ENCODE data around the gene CAMKK2. TPM values are rescaled to one million over a fixed set of nuclear protein-coding genes. Genes with fewer than 3 reads are reported as not detected.
A peak's percentile ranks its signal among the peaks of the same experiment; 100 is the strongest.
"Not testable (repeated sequence)": the region's sequence is repeated elsewhere in the genome, so short reads cannot be mapped to it uniquely, and the experiment has no call there.

Gene CAMKK2
- total RNA-seq, 2 experiments from 2014 or later = 32.2 to 32.7 TPM

- Mint-ChIP-seq H3K4me1 (ENCODE audit: low read depth) (peaks cover 13% of the 10 kb centered on the region), H3K27ac (no peak overlapping the region), H3K27me3 (ENCODE audit: low read depth) (peaks cover 5% of the 10 kb centered on the region), H3K36me3 (ENCODE audit: low read depth) (no peaks in the 10 kb centered on the region), H3K4me3 (no peak overlapping the region), H3K9me3 (ENCODE audit: insufficient read depth) (no peaks in the 10 kb centered on the region)
- DNase-seq (no peak), ATAC-seq (no peak)
- ChIA-PET POLR2A (no interaction called here), CTCF (no interaction called here)
Measured at GRCh38 chr12:121202407-121203355, 93.8 kb downstream of the CAMKK2 start.

GRCh38 chr12:121201140-121201539, 95.4 kb downstream of the CAMKK2 start:
- H3K27ac Mint-ChIP-seq; POLR2A ChIA-PET; H3K9me3 Mint-ChIP-seq (ENCODE audit: insufficient read depth); ATAC-seq; H3K27me3 Mint-ChIP-seq (ENCODE audit: low read depth); DNase-seq; CTCF ChIA-PET; H3K36me3 Mint-ChIP-seq (ENCODE audit: low read depth); H3K4me3 Mint-ChIP-seq: not testable (repeated sequence)
- peaks cover 19% of the 10 kb centered on the region for H3K4me1 Mint-ChIP-seq (ENCODE audit: low read depth)

- ChIA-PET POLR2A (no interaction called here), CTCF (interaction anchor here (1.1 kb wide), 1 partner anchor 40 kb away, joined by 3 read pairs; no protein-coding TSS in a partner anchor)
- Mint-ChIP-seq H3K27me3 (ENCODE audit: low read depth) (peaks cover 2% of the 10 kb centered on the region), H3K4me1 (ENCODE audit: low read depth) (peaks cover 13% of the 10 kb centered on the region), H3K9me3 (ENCODE audit: insufficient read depth) (no peaks in the 10 kb centered on the region), H3K4me3 (no peak overlapping the region), H3K27ac (no peak overlapping the region), H3K36me3 (ENCODE audit: low read depth) (no peaks in the 10 kb centered on the region)
- no peak for DNase-seq
- no peak for ATAC-seq
Measured at GRCh38 chr12:121198949-121199348, 97.6 kb downstream of the CAMKK2 start.

- Mint-ChIP-seq H3K36me3 (ENCODE audit: low read depth) (no peaks in the 10 kb centered on the region), H3K27ac (peak overlapping the region; percentile 54), H3K4me1 (ENCODE audit: low read depth) (peaks cover 16% of the 10 kb centered on the region), H3K27me3 (ENCODE audit: low read depth) (peaks cover 1% of the 10 kb centered on the region), H3K4me3 (no peak overlapping the region), H3K9me3 (ENCODE audit: insufficient read depth) (no peaks in the 10 kb centered on the region)
- POLR2A ChIA-PET = interaction anchor here (1.1 kb wide), 1 partner anchor 28 kb away, joined by 3 read pairs; no protein-coding TSS in a partner anchor
- CTCF ChIA-PET = no interaction called here
- ATAC-seq (peak; percentile 64), DNase-seq (peak; percentile 29)
Measured at GRCh38 chr12:121196902-121197301, 99.6 kb downstream of the CAMKK2 start.

GRCh38 chr12:121191151-121191550, 105.4 kb downstream of the CAMKK2 start:
- Mint-ChIP-seq H3K27me3 (ENCODE audit: low read depth) (no peaks in the 10 kb centered on the region), H3K9me3 (ENCODE audit: insufficient read depth) (no peaks in the 10 kb centered on the region), H3K36me3 (ENCODE audit: low read depth) (no peaks in the 10 kb centered on the region), H3K27ac (no peak overlapping the region), H3K4me1 (ENCODE audit: low read depth) (peaks cover 8% of the 10 kb centered on the region), H3K4me3 (no peak overlapping the region)
- ChIA-PET POLR2A (no interaction called here), CTCF (no interaction called here)
- no peak for ATAC-seq
- DNase-seq = no peak

GRCh38 chr12:121190523-121191031, 105.9 kb downstream of the CAMKK2 start:
- POLR2A ChIA-PET = no interaction called here
- H3K27ac Mint-ChIP-seq = no peak overlapping the region
- H3K9me3 Mint-ChIP-seq (ENCODE audit: insufficient read depth) = no peaks in the 10 kb centered on the region
- ATAC-seq (no peak), DNase-seq (no peak)
- H3K27me3 Mint-ChIP-seq (ENCODE audit: low read depth) = no peaks in the 10 kb centered on the region
- CTCF ChIA-PET = no interaction called here
- peaks cover 8% of the 10 kb centered on the region for H3K4me1 Mint-ChIP-seq (ENCODE audit: low read depth)
- no peak overlapping the region for H3K4me3 Mint-ChIP-seq
- H3K36me3 Mint-ChIP-seq (ENCODE audit: low read depth) = no peaks in the 10 kb centered on the region

- Mint-ChIP-seq H3K27me3 (ENCODE audit: low read depth) (no peaks in the 10 kb centered on the region), H3K36me3 (ENCODE audit: low read depth) (peaks cover 1% of the 10 kb centered on the region), H3K9me3 (ENCODE audit: insufficient read depth) (no peaks in the 10 kb centered on the region), H3K4me1 (ENCODE audit: low read depth) (peaks cover 8% of the 10 kb centered on the region), H3K27ac (no peak overlapping the region), H3K4me3 (no peak overlapping the region)
- ATAC-seq (no peak), DNase-seq (no peak)
- ChIA-PET POLR2A (interaction anchor here (0.6 kb wide), 1 partner anchor 744 kb away, joined by 3 read pairs; no protein-coding TSS in a partner anchor), CTCF (no interaction called here)
Measured at GRCh38 chr12:121189619-121190155, 106.8 kb downstream of the CAMKK2 start.

GRCh38 chr12:121189131-121189530, 107.4 kb downstream of the CAMKK2 start:
- Mint-ChIP-seq H3K27ac (no peak overlapping the region), H3K9me3 (ENCODE audit: insufficient read depth) (no peaks in the 10 kb centered on the region), H3K4me1 (ENCODE audit: low read depth) (peaks cover 8% of the 10 kb centered on the region), H3K4me3 (no peak overlapping the region), H3K27me3 (ENCODE audit: low read depth) (no peaks in the 10 kb centered on the region), H3K36me3 (ENCODE audit: low read depth) (peaks cover 1% of the 10 kb centered on the region)
- CTCF ChIA-PET = no interaction called here
- POLR2A ChIA-PET = interaction anchor here (0.6 kb wide), 1 partner anchor 743 kb away, joined by 3 read pairs; no protein-coding TSS in a partner anchor
- ATAC-seq = no peak
- no peak for DNase-seq

GRCh38 chr12:121188227-121188626, 108.3 kb downstream of the CAMKK2 start:
- no peak overlapping the region for H3K27ac Mint-ChIP-seq
- POLR2A ChIA-PET = no interaction called here

More at GRCh38 chr12:121188227-121188626, 108.3 kb downstream of the CAMKK2 start:
- Mint-ChIP-seq H3K4me3 (no peak overlapping the region), H3K36me3 (ENCODE audit: low read depth) (peaks cover 1% of the 10 kb centered on the region), H3K9me3 (ENCODE audit: insufficient read depth) (no peaks in the 10 kb centered on the region), H3K4me1 (ENCODE audit: low read depth) (peaks cover 6% of the 10 kb centered on the region), H3K27me3 (ENCODE audit: low read depth) (no peaks in the 10 kb centered on the region)
- CTCF ChIA-PET = no interaction called here
- no peak for DNase-seq
- ATAC-seq = no peak

Other genes with a start within 250 kb of the CAMKK2 start
- gene P2RX7, start 163.8 kb downstream of the CAMKK2 start, total RNA-seq = 1 to 10 TPM; 8.9 to 9.7 TPM
- 10 to 100 TPM; 38.7 to 41.0 TPM for gene P2RX4, start 86.6 kb downstream of the CAMKK2 start, total RNA-seq
- gene ANAPC5, start 55.7 kb upstream of the CAMKK2 start, total RNA-seq = 100 to 1,000 TPM; 135 to 147 TPM
- gene RNF34, start 103.4 kb upstream of the CAMKK2 start, total RNA-seq = 10 to 100 TPM; 74.9 to 85.0 TPM